Measurements from ENCODE around the gene ZNF592.

ZNF592 gene

DNA sequence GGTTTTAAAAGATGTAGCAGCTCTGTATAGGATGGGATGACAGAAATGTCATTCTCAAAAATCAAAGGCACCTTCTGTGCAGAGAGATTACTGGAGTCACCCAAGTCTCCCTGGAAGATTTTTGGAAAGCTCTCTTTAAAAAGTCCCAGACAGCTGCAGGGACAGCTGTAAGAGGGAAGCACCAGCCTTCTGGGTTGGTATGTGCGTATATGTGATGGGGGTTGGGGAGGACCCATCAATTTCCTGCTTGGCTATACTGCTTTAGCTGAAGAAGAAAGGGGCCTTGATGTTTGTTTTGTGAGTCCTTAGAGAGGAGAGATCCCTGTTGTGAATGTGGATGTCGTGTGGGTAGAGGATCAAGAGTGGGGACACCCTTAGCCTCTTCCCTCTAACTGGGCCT lies 27.0 kb upstream of the ZNF592 start:
- TF ChIP-seq, protein P1, sequence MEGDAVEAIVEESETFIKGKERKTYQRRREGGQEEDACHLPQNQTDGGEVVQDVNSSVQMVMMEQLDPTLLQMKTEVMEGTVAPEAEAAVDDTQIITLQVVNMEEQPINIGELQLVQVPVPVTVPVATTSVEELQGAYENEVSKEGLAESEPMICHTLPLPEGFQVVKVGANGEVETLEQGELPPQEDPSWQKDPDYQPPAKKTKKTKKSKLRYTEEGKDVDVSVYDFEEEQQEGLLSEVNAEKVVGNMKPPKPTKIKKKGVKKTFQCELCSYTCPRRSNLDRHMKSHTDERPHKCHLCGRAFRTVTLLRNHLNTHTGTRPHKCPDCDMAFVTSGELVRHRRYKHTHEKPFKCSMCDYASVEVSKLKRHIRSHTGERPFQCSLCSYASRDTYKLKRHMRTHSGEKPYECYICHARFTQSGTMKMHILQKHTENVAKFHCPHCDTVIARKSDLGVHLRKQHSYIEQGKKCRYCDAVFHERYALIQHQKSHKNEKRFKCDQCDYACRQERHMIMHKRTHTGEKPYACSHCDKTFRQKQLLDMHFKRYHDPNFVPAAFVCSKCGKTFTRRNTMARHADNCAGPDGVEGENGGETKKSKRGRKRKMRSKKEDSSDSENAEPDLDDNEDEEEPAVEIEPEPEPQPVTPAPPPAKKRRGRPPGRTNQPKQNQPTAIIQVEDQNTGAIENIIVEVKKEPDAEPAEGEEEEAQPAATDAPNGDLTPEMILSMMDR (IDR thresholded peaks at IDR 0.05), result no peak
- no peaks in the 10 kb centered on the region for H3K79me2 ChIP-seq

DNA sequence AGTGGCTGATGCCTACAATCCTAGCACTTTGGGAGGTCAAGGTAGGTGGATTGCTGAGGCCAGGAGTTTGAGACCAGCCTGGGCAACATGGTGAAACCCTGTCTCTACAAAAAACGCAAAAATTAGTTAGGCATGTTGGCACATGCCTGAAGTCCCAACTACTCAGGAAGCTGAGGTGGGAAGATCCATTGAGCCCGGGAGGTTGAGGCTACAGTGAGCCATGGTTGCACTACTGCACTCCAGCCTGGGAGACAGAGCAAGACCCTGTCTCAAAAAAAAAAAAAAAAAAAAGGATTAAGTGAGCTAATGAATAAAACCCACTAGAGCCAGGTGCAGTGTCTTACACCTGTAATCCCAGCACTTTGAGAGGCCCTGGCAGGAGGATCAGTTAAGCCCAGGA lies 25.8 kb upstream of the ZNF592 start:
- no peak overlapping the region for H2AFZ ChIP-seq
- H3K27ac ChIP-seq, result no peak overlapping the region
- no peak overlapping the region for H3K9ac ChIP-seq
- TF ChIP-seq, protein P1 (IDR thresholded peaks at IDR 0.05), result no peak
- H3K9me3 ChIP-seq (ENCODE audit: control insufficient read depth, low read length), result no peaks in the 10 kb centered on the region
- no peak overlapping the region for H3K4me2 ChIP-seq (ENCODE audit: low read length)
- no peak overlapping the region for H3K4me3 ChIP-seq (ENCODE audit: low read depth, low read length)
- H3K36me3 ChIP-seq (ENCODE audit: control insufficient read depth, insufficient read depth, low read length), result no peaks in the 10 kb centered on the region
- no peaks in the 10 kb centered on the region for H3K27me3 ChIP-seq (ENCODE audit: control insufficient read depth, insufficient read depth, low read length)
- no peaks in the 10 kb centered on the region for H3K79me2 ChIP-seq
- no peaks in the 10 kb centered on the region for H3K4me1 ChIP-seq

More for the DNA sequence above, 27.0 kb upstream of the ZNF592 start:
- Histone ChIP-seq H3K9ac (no peak overlapping the region), H3K4me1 (no peaks in the 10 kb centered on the region), H3K27ac (no peak overlapping the region), H2AFZ (no peak overlapping the region), H3K36me3 (ENCODE audit: control insufficient read depth, insufficient read depth, low read length) (no peaks in the 10 kb centered on the region), H3K9me3 (ENCODE audit: control insufficient read depth, low read length) (no peaks in the 10 kb centered on the region), H3K27me3 (ENCODE audit: control insufficient read depth, insufficient read depth, low read length) (no peaks in the 10 kb centered on the region), H3K4me2 (ENCODE audit: low read length) (no peak overlapping the region), H3K4me3 (ENCODE audit: low read depth, low read length) (no peak overlapping the region)

DNA sequence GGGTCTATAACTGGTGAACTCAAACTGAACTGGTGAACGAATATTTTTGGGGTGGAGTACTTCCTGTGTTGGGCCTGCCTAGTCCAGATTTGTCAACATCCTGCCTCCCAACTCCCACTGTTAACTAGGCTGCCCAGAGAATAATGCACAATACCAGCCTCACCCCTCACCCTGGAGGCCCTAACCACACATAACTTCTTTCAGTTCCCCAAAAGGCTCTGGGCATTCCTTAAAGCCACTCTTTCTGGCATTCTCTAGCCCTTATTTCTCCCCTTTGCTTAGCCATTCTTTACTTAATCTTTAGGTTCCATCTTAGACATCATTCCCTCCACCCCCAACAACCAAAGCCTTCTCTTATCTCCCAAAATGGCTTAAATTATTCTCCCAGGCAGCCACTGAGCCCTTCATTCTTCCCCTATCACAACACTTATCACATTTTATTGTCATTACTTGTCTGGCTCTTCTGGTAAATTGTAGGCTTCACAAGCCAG lies 23.3 kb upstream of the ZNF592 start:
- H3K27ac ChIP-seq, result peak overlapping the region; percentile 39
- H3K79me2 ChIP-seq, result no peaks in the 10 kb centered on the region
- no peak overlapping the region for H3K9ac ChIP-seq
- H3K36me3 ChIP-seq (ENCODE audit: control insufficient read depth, insufficient read depth, low read length), result no peaks in the 10 kb centered on the region
- no peaks in the 10 kb centered on the region for H3K4me1 ChIP-seq
- no peaks in the 10 kb centered on the region for H3K9me3 ChIP-seq (ENCODE audit: control insufficient read depth, low read length)
- TF ChIP-seq, protein P1 (IDR thresholded peaks at IDR 0.05), result no peak
- no peak overlapping the region for H3K4me2 ChIP-seq (ENCODE audit: low read length)
- no peak overlapping the region for H3K4me3 ChIP-seq (ENCODE audit: low read depth, low read length)
- H2AFZ ChIP-seq, result no peak overlapping the region
- H3K27me3 ChIP-seq (ENCODE audit: control insufficient read depth, insufficient read depth, low read length), result no peaks in the 10 kb centered on the region

DNA sequence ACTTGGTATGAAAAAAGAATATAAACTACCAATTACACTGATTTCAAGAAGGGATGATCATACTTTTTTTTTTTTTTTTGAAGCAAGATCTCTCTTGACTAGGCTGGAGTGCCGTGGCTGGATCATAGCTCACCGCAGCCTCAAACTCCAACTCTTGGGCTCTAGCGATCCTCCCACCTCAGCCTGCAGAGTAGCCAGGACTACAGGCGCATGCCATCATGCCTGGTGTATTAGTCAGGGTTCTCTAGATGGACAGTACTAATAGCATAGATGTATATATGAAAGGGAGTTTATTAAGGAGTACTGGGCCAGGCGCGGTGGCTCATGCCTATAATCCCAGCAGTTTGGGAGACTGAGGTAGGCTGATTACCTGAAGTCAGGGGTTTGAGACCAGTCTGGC lies 21.0 kb upstream of the ZNF592 start:
- Histone ChIP-seq H3K79me2 (no peaks in the 10 kb centered on the region), H3K27ac (no peak overlapping the region), H3K9ac (no peak overlapping the region), H3K4me1 (no peaks in the 10 kb centered on the region), H3K27me3 (ENCODE audit: control insufficient read depth, insufficient read depth, low read length) (no peaks in the 10 kb centered on the region), H3K36me3 (ENCODE audit: control insufficient read depth, insufficient read depth, low read length) (no peaks in the 10 kb centered on the region), H2AFZ (no peak overlapping the region), H3K4me2 (ENCODE audit: low read length) (no peak overlapping the region), H3K4me3 (ENCODE audit: low read depth, low read length) (no peak overlapping the region), H3K9me3 (ENCODE audit: control insufficient read depth, low read length) (no peaks in the 10 kb centered on the region)
- TF ChIP-seq, protein P1 (IDR thresholded peaks at IDR 0.05), result no peak

DNA sequence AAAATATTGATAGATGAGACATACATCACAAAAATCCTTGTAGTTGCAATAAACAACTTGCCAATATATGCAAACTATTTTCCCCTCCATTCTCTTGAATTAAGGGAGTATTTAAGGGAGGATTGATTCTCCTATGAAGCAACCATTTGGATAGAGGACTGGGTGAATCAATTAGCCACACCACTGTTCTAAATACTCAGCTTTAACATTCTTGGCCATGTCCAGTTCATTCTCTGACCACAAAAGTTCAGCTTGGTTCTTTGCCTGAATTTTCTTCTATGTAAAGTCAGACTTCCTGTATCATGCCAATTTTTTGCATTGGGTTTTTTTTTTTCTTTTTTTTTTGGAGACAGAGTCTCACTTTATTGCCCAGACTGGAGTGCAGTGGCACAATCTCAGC lies 16.6 kb upstream of the ZNF592 start:
- H3K27me3 ChIP-seq (ENCODE audit: control insufficient read depth, insufficient read depth, low read length), result no peaks in the 10 kb centered on the region
- H3K36me3 ChIP-seq (ENCODE audit: control insufficient read depth, insufficient read depth, low read length), result no peaks in the 10 kb centered on the region
- H3K4me3 ChIP-seq (ENCODE audit: low read depth, low read length), result no peak overlapping the region
- H3K9ac ChIP-seq, result no peak overlapping the region
- H3K27ac ChIP-seq, result no peak overlapping the region
- H3K9me3 ChIP-seq (ENCODE audit: control insufficient read depth, low read length), result no peaks in the 10 kb centered on the region
- no peak overlapping the region for H2AFZ ChIP-seq
- TF ChIP-seq, protein P1 (IDR thresholded peaks at IDR 0.05), result no peak
- H3K4me1 ChIP-seq, result no peaks in the 10 kb centered on the region
- no peaks in the 10 kb centered on the region for H3K79me2 ChIP-seq
- H3K4me2 ChIP-seq (ENCODE audit: low read length), result no peak overlapping the region
